HepG2 (cell line): ENCODE results near the gene SLC13A3. TPM values are rescaled to one million over a fixed set of nuclear protein-coding genes. Genes with fewer than 3 reads are reported as not detected.

Experiments used
- CEBPG ChIP-seq: IDR thresholded peaks from 2 replicates; pipeline ENCODE4 v1.6.1; 2016
- ELF4 ChIP-seq: sonication (generic); formaldehyde crosslinking; IDR thresholded peaks from 2 replicates; pipeline ENCODE4 v1.5.0; 2020; ENCODE audit warnings: missing genetic modification reagents, mild to moderate bottlenecking, moderate library complexity, borderline replicate concordance
- HNRNPLL ChIP-seq: fragments of 200-400 bp; formaldehyde crosslinking; IDR thresholded peaks from 2 replicates; pipeline ENCODE4 v1.6.1; 2017; ENCODE audit warnings: mild to moderate bottlenecking, low read depth, low read length; ENCODE audit not compliant: poor library complexity, severe bottlenecking
- HOXA3 ChIP-seq: sonication (generic); formaldehyde crosslinking; IDR thresholded peaks from 2 replicates; pipeline ENCODE4 v1.5.0; 2020; ENCODE audit warnings: missing genetic modification reagents
- PHF21A ChIP-seq: sonication (generic); formaldehyde crosslinking; IDR thresholded peaks from 2 replicates; pipeline ENCODE4 v1.5.0; 2020; ENCODE audit warnings: mild to moderate bottlenecking, missing genetic modification reagents
- RARA ChIP-seq: IDR thresholded peaks from 2 replicates; pipeline ENCODE4 v1.6.1; 2016; ENCODE audit warnings: missing genetic modification reagents, missing compliant biosample characterization
- RXRA ChIP-seq: sonication (generic); formaldehyde crosslinking; IDR thresholded peaks from 2 replicates; pipeline ENCODE4 v1.5.1; 2020; ENCODE audit warnings: missing genetic modification reagents
- SIN3A ChIP-seq: IDR thresholded peaks from 2 replicates; pipeline ENCODE4 v1.6.1; 2011; ENCODE audit warnings: low read depth, mild to moderate bottlenecking, control low read depth, low read length, borderline replicate concordance
- SKI ChIP-seq: fragments of 450-650 bp; IDR thresholded peaks from one replicate; pipeline ENCODE4 v1.6.1; 2018; ENCODE audit warnings: mild to moderate bottlenecking; ENCODE audit not compliant: partially characterized antibody
- SOX5 ChIP-seq: IDR thresholded peaks from 2 replicates; pipeline ENCODE4 v1.6.1; 2016; ENCODE audit warnings: borderline replicate concordance
- SP2 ChIP-seq: sonication (generic); formaldehyde crosslinking; IDR thresholded peaks from 2 replicates; pipeline ENCODE4 v1.5.1; 2020; ENCODE audit warnings: mild to moderate bottlenecking, missing genetic modification reagents
- ZBTB1 ChIP-seq: sonication (generic); formaldehyde crosslinking; IDR thresholded peaks from 2 replicates; pipeline ENCODE4 v1.4.0; 2020; ENCODE audit warnings: missing genetic modification reagents, borderline replicate concordance
- ZNF180 ChIP-seq: sonication (generic); formaldehyde crosslinking; IDR thresholded peaks from 2 replicates; pipeline ENCODE4 v1.4.0; 2020; ENCODE audit warnings: low read depth, missing genetic modification reagents, borderline replicate concordance
- ZNF431 ChIP-seq: sonication (generic); formaldehyde crosslinking; IDR thresholded peaks from 2 replicates; pipeline ENCODE4 v1.9.0; 2022; ENCODE audit warnings: missing genetic modification reagents, low read depth, mild to moderate bottlenecking, borderline replicate concordance
- ZNF496 ChIP-seq: sonication (generic); formaldehyde crosslinking; IDR thresholded peaks from 2 replicates; pipeline ENCODE4 v1.8.1; 2023; ENCODE audit warnings: mild to moderate bottlenecking, moderate library complexity, missing genetic modification reagents; ENCODE audit not compliant: insufficient replicate concordance
- ZNF552 ChIP-seq: sonication (generic); formaldehyde crosslinking; IDR thresholded peaks from 2 replicates; pipeline ENCODE4 v1.9.0; 2022; ENCODE audit warnings: missing genetic modification reagents, mild to moderate bottlenecking, borderline replicate concordance
- ZNF883 ChIP-seq: sonication (generic); formaldehyde crosslinking; IDR thresholded peaks from 2 replicates; pipeline ENCODE4 v1.5.1; 2020; ENCODE audit warnings: mild to moderate bottlenecking, missing genetic modification reagents; ENCODE audit errors: not compliant biosample characterization
- polyA plus RNA-seq, 8 experiments: library from polyadenylated mRNA; depleted of rRNA in 3 of 8; stranded (reverse) in 7 of 8; unstranded in 1 of 8; fragments of >200 nt; fragmentation: Illumina TruSeq in 4 of 8; extraction: Trizol in 4 of 8; gene quantifications; 2 replicates each; pipeline versions ENCODE4 v1.2.1 to v1.2.3, GENCODE V29; 2011 to 2016; ENCODE audit warnings: low read depth in 4 of 8, missing spikeins in 1 of 8, mixed read lengths in 1 of 8; ENCODE audit not compliant: insufficient read depth in 1 of 8
- total RNA-seq, 5 experiments: library from RNA; depleted of rRNA; stranded (reverse); fragments of >200 nt; fragmentation: Illumina TruSeq; extraction: Trizol; gene quantifications; 2 replicates each; pipeline ENCODE4 v1.2.3, GENCODE V29; 2016; ENCODE audit warnings: low read depth in 1 of 5
- TF ChIP-seq, protein P1 (sequence below): sonication (generic); formaldehyde crosslinking; IDR thresholded peaks from 2 replicates; pipeline ENCODE4 v1.4.0; 2020; ENCODE audit warnings: missing genetic modification reagents, mild to moderate bottlenecking, borderline replicate concordance
- TF ChIP-seq, protein P2 (sequence below): sonication (generic); formaldehyde crosslinking; IDR thresholded peaks from 2 replicates; pipeline ENCODE4 v1.8.1; 2023; ENCODE audit warnings: mild to moderate bottlenecking, missing genetic modification reagents
- TF ChIP-seq, protein P3 (sequence below): IDR thresholded peaks from 2 replicates; pipeline ENCODE4 v1.6.1; 2016; ENCODE audit warnings: low read depth, missing genetic modification reagents, missing compliant biosample characterization
- TF ChIP-seq, protein P4 (sequence below): sonication (generic); formaldehyde crosslinking; IDR thresholded peaks from 2 replicates; pipeline ENCODE4 v1.4.0; 2020; ENCODE audit warnings: missing genetic modification reagents

SLC13A3 gene
- total and polyA plus RNA-seq, 2 of the 13 experiments (the other 11 are each of a cell fraction or from before 2014, with no cell fraction given) = 66.5 to 76.0 TPM

DNA sequence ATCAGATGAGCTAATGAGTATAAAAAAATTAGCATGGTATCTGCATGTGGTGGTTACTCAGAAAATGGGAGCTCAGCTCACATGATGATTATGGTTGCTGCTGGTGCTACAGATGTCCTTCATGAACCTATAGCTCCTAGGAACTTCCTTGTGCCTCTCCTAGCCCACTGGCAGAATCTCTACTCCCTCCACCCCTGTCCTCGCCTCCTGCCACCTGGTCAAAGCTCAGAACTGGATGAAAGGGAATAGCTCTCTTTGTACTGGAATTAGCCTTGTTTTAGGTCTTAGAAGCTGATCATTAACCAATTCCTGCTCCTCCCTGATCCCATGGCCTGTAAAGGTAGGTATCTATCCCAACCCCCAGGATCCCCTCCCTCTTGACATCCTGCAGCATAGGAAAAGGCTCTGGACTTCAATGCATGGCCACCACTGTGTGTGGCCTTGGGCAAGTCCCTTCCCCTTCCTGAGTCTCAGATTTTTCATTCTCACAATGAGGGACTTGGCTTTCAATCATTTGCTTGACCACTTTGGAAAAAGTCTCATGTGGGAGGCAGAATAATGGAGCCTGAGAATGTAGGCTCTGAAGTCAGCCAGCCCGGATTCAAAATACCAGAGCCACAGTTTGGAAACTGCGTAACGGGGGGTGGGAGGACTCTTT, 43.9 kb downstream of the SLC13A3 start (continued):
- TF ChIP-seq PHF21A (CRISPR knock-in tag) = peak; percentile 99
- TF ChIP-seq, protein P1, sequence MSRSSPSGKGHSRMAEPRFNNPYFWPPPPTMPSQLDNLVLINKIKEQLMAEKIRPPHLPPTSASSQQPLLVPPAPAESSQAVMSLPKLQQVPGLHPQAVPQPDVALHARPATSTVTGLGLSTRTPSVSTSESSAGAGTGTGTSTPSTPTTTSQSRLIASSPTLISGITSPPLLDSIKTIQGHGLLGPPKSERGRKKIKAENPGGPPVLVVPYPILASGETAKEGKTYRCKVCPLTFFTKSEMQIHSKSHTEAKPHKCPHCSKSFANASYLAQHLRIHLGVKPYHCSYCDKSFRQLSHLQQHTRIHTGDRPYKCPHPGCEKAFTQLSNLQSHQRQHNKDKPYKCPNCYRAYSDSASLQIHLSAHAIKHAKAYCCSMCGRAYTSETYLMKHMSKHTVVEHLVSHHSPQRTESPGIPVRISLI (CRISPR knock-in tag) = no peak; the same call in 1 of the 2 replicates
- TF ChIP-seq SIN3A = no peak
- TF ChIP-seq HNRNPLL = no peak
- TF ChIP-seq ZBTB1 (CRISPR knock-in tag) = no peak
- peak; percentile 97 for TF ChIP-seq SOX5
- peak; percentile 85 for TF ChIP-seq RARA (CRISPR knock-in tag)
- TF ChIP-seq ZNF552 (CRISPR knock-in tag) = peak; percentile 70; the same call in 1 of the 2 replicates
- TF ChIP-seq CEBPG (CRISPR knock-in tag) = peak; percentile 76
- TF ChIP-seq ZNF180 (CRISPR knock-in tag) = no peak
- TF ChIP-seq ZNF496 (CRISPR knock-in tag) = no peak
- peak; percentile 79; the same call in 1 of the 2 replicates for TF ChIP-seq RXRA
- peak; percentile 42 for TF ChIP-seq ZNF883
- TF ChIP-seq, protein P2, sequence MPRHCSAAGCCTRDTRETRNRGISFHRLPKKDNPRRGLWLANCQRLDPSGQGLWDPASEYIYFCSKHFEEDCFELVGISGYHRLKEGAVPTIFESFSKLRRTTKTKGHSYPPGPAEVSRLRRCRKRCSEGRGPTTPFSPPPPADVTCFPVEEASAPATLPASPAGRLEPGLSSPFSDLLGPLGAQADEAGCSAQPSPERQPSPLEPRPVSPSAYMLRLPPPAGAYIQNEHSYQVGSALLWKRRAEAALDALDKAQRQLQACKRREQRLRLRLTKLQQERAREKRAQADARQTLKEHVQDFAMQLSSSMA (CRISPR knock-in tag) = no peak
- TF ChIP-seq ELF4 = peak; percentile 61; the same call in 1 of the 2 replicates
- peak; percentile 89 for TF ChIP-seq ZNF431 (CRISPR knock-in tag)
- TF ChIP-seq, protein P3, sequence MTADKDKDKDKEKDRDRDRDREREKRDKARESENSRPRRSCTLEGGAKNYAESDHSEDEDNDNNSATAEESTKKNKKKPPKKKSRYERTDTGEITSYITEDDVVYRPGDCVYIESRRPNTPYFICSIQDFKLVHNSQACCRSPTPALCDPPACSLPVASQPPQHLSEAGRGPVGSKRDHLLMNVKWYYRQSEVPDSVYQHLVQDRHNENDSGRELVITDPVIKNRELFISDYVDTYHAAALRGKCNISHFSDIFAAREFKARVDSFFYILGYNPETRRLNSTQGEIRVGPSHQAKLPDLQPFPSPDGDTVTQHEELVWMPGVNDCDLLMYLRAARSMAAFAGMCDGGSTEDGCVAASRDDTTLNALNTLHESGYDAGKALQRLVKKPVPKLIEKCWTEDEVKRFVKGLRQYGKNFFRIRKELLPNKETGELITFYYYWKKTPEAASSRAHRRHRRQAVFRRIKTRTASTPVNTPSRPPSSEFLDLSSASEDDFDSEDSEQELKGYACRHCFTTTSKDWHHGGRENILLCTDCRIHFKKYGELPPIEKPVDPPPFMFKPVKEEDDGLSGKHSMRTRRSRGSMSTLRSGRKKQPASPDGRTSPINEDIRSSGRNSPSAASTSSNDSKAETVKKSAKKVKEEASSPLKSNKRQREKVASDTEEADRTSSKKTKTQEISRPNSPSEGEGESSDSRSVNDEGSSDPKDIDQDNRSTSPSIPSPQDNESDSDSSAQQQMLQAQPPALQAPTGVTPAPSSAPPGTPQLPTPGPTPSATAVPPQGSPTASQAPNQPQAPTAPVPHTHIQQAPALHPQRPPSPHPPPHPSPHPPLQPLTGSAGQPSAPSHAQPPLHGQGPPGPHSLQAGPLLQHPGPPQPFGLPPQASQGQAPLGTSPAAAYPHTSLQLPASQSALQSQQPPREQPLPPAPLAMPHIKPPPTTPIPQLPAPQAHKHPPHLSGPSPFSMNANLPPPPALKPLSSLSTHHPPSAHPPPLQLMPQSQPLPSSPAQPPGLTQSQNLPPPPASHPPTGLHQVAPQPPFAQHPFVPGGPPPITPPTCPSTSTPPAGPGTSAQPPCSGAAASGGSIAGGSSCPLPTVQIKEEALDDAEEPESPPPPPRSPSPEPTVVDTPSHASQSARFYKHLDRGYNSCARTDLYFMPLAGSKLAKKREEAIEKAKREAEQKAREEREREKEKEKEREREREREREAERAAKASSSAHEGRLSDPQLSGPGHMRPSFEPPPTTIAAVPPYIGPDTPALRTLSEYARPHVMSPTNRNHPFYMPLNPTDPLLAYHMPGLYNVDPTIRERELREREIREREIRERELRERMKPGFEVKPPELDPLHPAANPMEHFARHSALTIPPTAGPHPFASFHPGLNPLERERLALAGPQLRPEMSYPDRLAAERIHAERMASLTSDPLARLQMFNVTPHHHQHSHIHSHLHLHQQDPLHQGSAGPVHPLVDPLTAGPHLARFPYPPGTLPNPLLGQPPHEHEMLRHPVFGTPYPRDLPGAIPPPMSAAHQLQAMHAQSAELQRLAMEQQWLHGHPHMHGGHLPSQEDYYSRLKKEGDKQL (CRISPR knock-in tag) = peak; percentile 77
- TF ChIP-seq SKI = no peak
- no peak for TF ChIP-seq SP2 (CRISPR knock-in tag)
- TF ChIP-seq HOXA3 (CRISPR knock-in tag) = no peak; the same call in none of the 2 replicates
- TF ChIP-seq, protein P4, sequence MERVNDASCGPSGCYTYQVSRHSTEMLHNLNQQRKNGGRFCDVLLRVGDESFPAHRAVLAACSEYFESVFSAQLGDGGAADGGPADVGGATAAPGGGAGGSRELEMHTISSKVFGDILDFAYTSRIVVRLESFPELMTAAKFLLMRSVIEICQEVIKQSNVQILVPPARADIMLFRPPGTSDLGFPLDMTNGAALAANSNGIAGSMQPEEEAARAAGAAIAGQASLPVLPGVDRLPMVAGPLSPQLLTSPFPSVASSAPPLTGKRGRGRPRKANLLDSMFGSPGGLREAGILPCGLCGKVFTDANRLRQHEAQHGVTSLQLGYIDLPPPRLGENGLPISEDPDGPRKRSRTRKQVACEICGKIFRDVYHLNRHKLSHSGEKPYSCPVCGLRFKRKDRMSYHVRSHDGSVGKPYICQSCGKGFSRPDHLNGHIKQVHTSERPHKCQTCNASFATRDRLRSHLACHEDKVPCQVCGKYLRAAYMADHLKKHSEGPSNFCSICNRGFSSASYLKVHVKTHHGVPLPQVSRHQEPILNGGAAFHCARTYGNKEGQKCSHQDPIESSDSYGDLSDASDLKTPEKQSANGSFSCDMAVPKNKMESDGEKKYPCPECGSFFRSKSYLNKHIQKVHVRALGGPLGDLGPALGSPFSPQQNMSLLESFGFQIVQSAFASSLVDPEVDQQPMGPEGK (CRISPR knock-in tag) = peak; percentile 97
